ENCODE data around the gene RTP1.
"Not testable (repeated sequence)": the region's sequence is repeated elsewhere in the genome, so short reads cannot be mapped to it uniquely, and the experiment has no call there.

RTP1 gene

GRCh38 chr3:187197335-187197649 lies at the start of gene RTP1:
RTP1 (plus strand) TSS chr3:187197486; CDS start chr3:187197516, 30 bp downstream.
- peak; percentile 65 to 78 for DNase-seq

GRCh38 chr3:187150186-187150585 lies 47.1 kb upstream of the RTP1 start:
- no peak for DNase-seq

GRCh38 chr3:187150599-187150998 lies 46.7 kb upstream of the RTP1 start:
- peak in 1 of 2 experiments; percentile 55 for DNase-seq

GRCh38 chr3:187161556-187161955 lies 35.7 kb upstream of the RTP1 start:
- no peak for DNase-seq

GRCh38 chr3:187162265-187162953 lies 34.9 kb upstream of the RTP1 start:
- no peak for DNase-seq

GRCh38 chr3:187165144-187165543 lies 32.1 kb upstream of the RTP1 start:
- DNase-seq = peak; percentile 62 to 87

- DNase-seq = no peak
These were observed 30.5 kb upstream of the RTP1 start for GRCh38 chr3:187166750-187167149.

- DNase-seq = no peak
These were observed 29.5 kb upstream of the RTP1 start for GRCh38 chr3:187167777-187168176.

- no peak for DNase-seq
These were observed 27.9 kb upstream of the RTP1 start for GRCh38 chr3:187169231-187169960.

- DNase-seq = not testable (repeated sequence)
These were observed 26.4 kb upstream of the RTP1 start for GRCh38 chr3:187170911-187171310.

GRCh38 chr3:187172929-187173328 lies 24.4 kb upstream of the RTP1 start:
- no peak for DNase-seq

- DNase-seq = no peak
These were observed 15.7 kb upstream of the RTP1 start for GRCh38 chr3:187181454-187182170.

GRCh38 chr3:187183210-187183862 lies 13.9 kb upstream of the RTP1 start:
- peak; percentile 83 to 95 for DNase-seq

GRCh38 chr3:187183903-187184302 lies 13.4 kb upstream of the RTP1 start:
- no peak for DNase-seq

- no peak for DNase-seq
These were observed 11.5 kb upstream of the RTP1 start for GRCh38 chr3:187185759-187186158.

- no peak for DNase-seq
These were observed 10.9 kb upstream of the RTP1 start for GRCh38 chr3:187186375-187186774.

- no peak for DNase-seq
These were observed 10.4 kb upstream of the RTP1 start for GRCh38 chr3:187186801-187187421.

- no peak for DNase-seq
These were observed 8.4 kb upstream of the RTP1 start for GRCh38 chr3:187188931-187189330.

- no peak for DNase-seq
These were observed 6.0 kb upstream of the RTP1 start for GRCh38 chr3:187191271-187191670.

GRCh38 chr3:187193181-187193580 lies 4.1 kb upstream of the RTP1 start:
- no peak for DNase-seq

GRCh38 chr3:187196573-187197334 lies 532 bp upstream of the RTP1 start:
- no peak for DNase-seq

- no peak for DNase-seq
These were observed 1.2 kb downstream of the RTP1 start for GRCh38 chr3:187198490-187198889.
